ENCODE data around the gene P3R3URF.

P3R3URF gene

GRCh38 chr1:46131093-46131492, 45.2 kb downstream of the P3R3URF start:
- DNase-seq: no peak

GRCh38 chr1:46130606-46131005, 45.7 kb downstream of the P3R3URF start:
- no peak for DNase-seq

DNA sequence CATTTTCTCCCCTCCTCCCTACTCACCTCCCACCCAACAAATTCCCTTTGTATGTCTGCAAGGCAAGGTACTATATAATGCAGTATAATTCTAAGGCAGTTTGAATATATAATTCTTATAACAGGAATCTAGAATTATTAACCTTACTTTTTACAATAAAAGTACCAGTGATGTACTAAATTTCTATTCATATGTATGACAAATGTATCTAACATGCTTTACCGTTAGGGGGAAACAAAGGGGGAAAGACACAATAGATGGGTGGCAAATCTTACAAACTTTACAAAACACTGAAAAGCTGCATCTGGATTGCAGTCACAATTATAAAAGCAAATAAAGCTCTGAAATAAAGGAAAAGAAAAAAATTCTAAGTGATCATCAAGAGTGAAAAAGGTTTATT, 46.2 kb downstream of the P3R3URF start:
- DNase-seq: no peak

DNA sequence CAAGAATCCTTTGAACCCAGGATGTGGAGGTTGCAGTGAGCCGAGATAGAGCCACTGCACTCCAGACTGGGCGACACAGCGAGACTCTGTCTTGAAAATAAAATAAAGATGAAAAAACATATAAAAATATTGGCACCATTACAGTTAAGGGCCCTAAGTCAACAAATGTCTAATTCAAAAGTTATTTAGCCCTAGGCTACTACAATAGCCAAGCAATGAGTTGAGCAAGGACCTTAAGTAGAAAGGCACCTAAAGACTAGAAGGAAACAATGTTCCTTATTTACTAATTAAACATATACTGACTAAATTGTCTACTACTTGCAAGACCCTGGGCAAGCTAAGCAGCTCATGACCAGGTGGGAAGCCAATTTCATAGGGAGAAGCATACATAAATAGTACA, 47.9 kb downstream of the P3R3URF start:
- no peak for DNase-seq

Data from stimulated activated naive CD4-positive, alpha-beta T cell treated with Interleukin-2 at 50 U/mL for 16 hours (primary cell).